Uterus (tissue), 4 donors: ENCODE measurements around the gene PRKAR2A. TPM values are rescaled to one million over a fixed set of nuclear protein-coding genes. Genes with fewer than 3 reads are reported as not detected.

Source experiments
- DNase-seq, 2 donors: peaks; one replicate each; pipeline ENCODE4 v3.0.0-alpha.2; 2019 to 2020
- H3K27ac ChIP-seq, 2 donors: fragments of 200-600 bp; sonication (generic); 1 replicate in 1 of 2; 2 replicates in 1 of 2; pipeline ENCODE4 v1.5.1; 2016 to 2018
- H3K27me3 ChIP-seq, 2 donors: fragments of 200-600 bp; sonication (generic); one replicate each; pipeline ENCODE4 v1.5.1; 2018 to 2019; ENCODE audit warnings: control low read depth in 1 of 2
- H3K36me3 ChIP-seq, 2 donors: fragments of 200-600 bp; sonication (generic); one replicate each; pipeline ENCODE4 v1.5.1; 2019; ENCODE audit warnings: control low read depth in 1 of 2
- H3K4me1 ChIP-seq, 2 donors: fragments of 200-600 bp; sonication (generic); one replicate each; pipeline ENCODE4 v1.5.1; 2018 to 2019; ENCODE audit warnings: control low read depth in 1 of 2
- H3K4me3 ChIP-seq, 2 donors: fragments of 200-600 bp; sonication (generic); 1 replicate in 1 of 2; 2 replicates in 1 of 2; pipeline ENCODE4 v1.5.1; 2018 to 2019; ENCODE audit warnings: mild to moderate bottlenecking in 1 of 2
- H3K9me3 ChIP-seq, 2 donors: fragments of 200-600 bp; sonication (generic); one replicate each; pipeline ENCODE4 v1.5.1; 2019; ENCODE audit warnings: control low read depth in 1 of 2
- CTCF ChIP-seq, 4 experiments: fragments of 200-600 bp in 2 of 4; fragments of 450-650 bp in 2 of 4; sonication (generic) in 2 of 4; IDR thresholded peaks; one replicate each; pipeline ENCODE4 v1.5.1; 2016 to 2019; ENCODE audit warnings: antibody characterized with exemption in 4 of 4, mild to moderate bottlenecking in 2 of 4, moderate library complexity in 1 of 4
- POLR2A ChIP-seq, 2 donors: fragments of 450-650 bp; IDR thresholded peaks; one replicate each; pipeline ENCODE4 v1.6.1; 2016; ENCODE audit warnings: antibody characterized with exemption in 2 of 2, mild to moderate bottlenecking in 1 of 2, moderate library complexity in 1 of 2
- intact Hi-C: fragments of 100-400 bp; cut with DNase I; formaldehyde crosslinking; loops from one replicate; pipeline ENCODE4 v1.15.1; 2023; ENCODE audit warnings: low total_unique reads
- total RNA-seq, 4 donors: library from RNA; depleted of rRNA in 3 of 4; stranded (reverse); fragments of >200 nt in 3 of 4; gene quantifications; one replicate each; pipeline versions ENCODE4 v1.1.0 to v1.2.4, GENCODE V29; 2014 to 2023
- donor health status: DM: yes; HTN: yes; CAD: no.

PRKAR2A gene
- total RNA-seq, 4 donors from 2014 or later = 5.4 to 59.0 (median 26.3) TPM

- no peak for DNase-seq
- Histone ChIP-seq H3K4me1 (no peaks in the 10 kb centered on the region), H3K27me3 (no peaks in the 10 kb centered on the region), H3K4me3 (no peak overlapping the region), H3K27ac (no peak overlapping the region), H3K36me3 (no peaks in the 10 kb centered on the region), H3K9me3 (no peaks in the 10 kb centered on the region)
- no peak for TF ChIP-seq CTCF (IDR thresholded peaks at IDR 0.05)
- no peak for TF ChIP-seq POLR2A (IDR thresholded peaks at IDR 0.05)
- intact Hi-C loops = no loop called here
These were observed 15.4 kb upstream of the PRKAR2A start for GRCh38 chr3:48863122-48863521.

- H3K4me1 ChIP-seq = no peaks in the 10 kb centered on the region
- no peak overlapping the region for H3K27ac ChIP-seq
- H3K9me3 ChIP-seq = no peaks in the 10 kb centered on the region
- DNase-seq = no peak
- TF ChIP-seq CTCF (IDR thresholded peaks at IDR 0.05) (no peak), POLR2A (IDR thresholded peaks at IDR 0.05) (no peak)
- no peaks in the 10 kb centered on the region for H3K36me3 ChIP-seq
- H3K4me3 ChIP-seq = no peak overlapping the region
- no peaks in the 10 kb centered on the region for H3K27me3 ChIP-seq
- intact Hi-C loops = no loop called here
These were observed 11.5 kb upstream of the PRKAR2A start for GRCh38 chr3:48859206-48859605.

GRCh38 chr3:48858709-48859108, 11.0 kb upstream of the PRKAR2A start:
- H3K36me3 ChIP-seq = no peaks in the 10 kb centered on the region
- TF ChIP-seq POLR2A (IDR thresholded peaks at IDR 0.05) (no peak), CTCF (IDR thresholded peaks at IDR 0.05) (no peak)
- no peak for DNase-seq
- no peak overlapping the region for H3K4me3 ChIP-seq
- H3K27me3 ChIP-seq = no peaks in the 10 kb centered on the region
- no peaks in the 10 kb centered on the region for H3K4me1 ChIP-seq
- no peak overlapping the region for H3K27ac ChIP-seq
- intact Hi-C loops = no loop called here
- H3K9me3 ChIP-seq = no peaks in the 10 kb centered on the region

GRCh38 chr3:48857641-48858040, 10.0 kb upstream of the PRKAR2A start:
- no peak overlapping the region for H3K27ac ChIP-seq
- TF ChIP-seq CTCF (IDR thresholded peaks at IDR 0.05) = no peak
- no peak for TF ChIP-seq POLR2A (IDR thresholded peaks at IDR 0.05)
- H3K9me3 ChIP-seq = no peaks in the 10 kb centered on the region
- H3K4me1 ChIP-seq = no peaks in the 10 kb centered on the region
- DNase-seq = no peak
- H3K27me3 ChIP-seq = no peaks in the 10 kb centered on the region
- H3K4me3 ChIP-seq = no peak overlapping the region
- intact Hi-C loops = no loop called here
- H3K36me3 ChIP-seq = no peaks in the 10 kb centered on the region

GRCh38 chr3:48856469-48856868, 8.8 kb upstream of the PRKAR2A start:
- no peaks in the 10 kb centered on the region for H3K36me3 ChIP-seq
- DNase-seq = no peak

More at GRCh38 chr3:48856469-48856868, 8.8 kb upstream of the PRKAR2A start:
- no peak for TF ChIP-seq CTCF (IDR thresholded peaks at IDR 0.05)
- TF ChIP-seq POLR2A (IDR thresholded peaks at IDR 0.05) = no peak
- Histone ChIP-seq H3K27me3 (no peaks in the 10 kb centered on the region), H3K27ac (no peak overlapping the region), H3K4me1 (no peaks in the 10 kb centered on the region), H3K4me3 (no peak overlapping the region), H3K9me3 (no peaks in the 10 kb centered on the region)
- intact Hi-C loops = no loop called here
